T1000 (cell line): ENCODE measurements around the gene COPG2.
"Not testable (repeated sequence)": the region's sequence is repeated elsewhere in the genome, so short reads cannot be mapped to it uniquely, and the experiment has no call there.

Experiments used
- DNase-seq: peaks from one replicate; lab custom pipeline; 2025; ENCODE audit warnings: mixed read lengths; lab: John Stamatoyannopoulos, UW

The COPG2 gene

GRCh38 chr7:130650611-130651120, 17.9 kb downstream of the COPG2 start:
- no peak for DNase-seq

GRCh38 chr7:130649004-130649790, 19.4 kb downstream of the COPG2 start:
- DNase-seq = no peak

GRCh38 chr7:130648580-130648979, 20.0 kb downstream of the COPG2 start:
- no peak for DNase-seq

- DNase-seq = no peak
Observed at GRCh38 chr7:130642383-130642782, 26.2 kb downstream of the COPG2 start.

GRCh38 chr7:130641497-130641896, 27.1 kb downstream of the COPG2 start:
- DNase-seq = no peak

GRCh38 chr7:130641040-130641439, 27.5 kb downstream of the COPG2 start:
- DNase-seq = no peak

- no peak for DNase-seq
Observed at GRCh38 chr7:130639388-130639787, 29.2 kb downstream of the COPG2 start.

GRCh38 chr7:130632111-130632510, 36.4 kb downstream of the COPG2 start:
- no peak for DNase-seq

GRCh38 chr7:130628901-130629300, 39.6 kb downstream of the COPG2 start:
- DNase-seq = no peak

- no peak for DNase-seq
Observed at GRCh38 chr7:130627775-130628174, 40.8 kb downstream of the COPG2 start.

- no peak for DNase-seq
Observed at GRCh38 chr7:130622866-130623265, 45.7 kb downstream of the COPG2 start.

- DNase-seq = no peak
Observed at GRCh38 chr7:130615583-130615982, 53.0 kb downstream of the COPG2 start.

- DNase-seq = no peak
Observed at GRCh38 chr7:130614449-130614848, 54.1 kb downstream of the COPG2 start.

GRCh38 chr7:130611218-130611617, 57.3 kb downstream of the COPG2 start:
- no peak for DNase-seq

- DNase-seq = not testable (repeated sequence)
Observed at GRCh38 chr7:130607066-130607465, 61.5 kb downstream of the COPG2 start.

- no peak for DNase-seq
Observed at GRCh38 chr7:130606161-130606560, 62.4 kb downstream of the COPG2 start.

GRCh38 chr7:130598056-130598455, 70.5 kb downstream of the COPG2 start:
- no peak for DNase-seq

- no peak for DNase-seq
Observed at GRCh38 chr7:130595986-130596385, 72.6 kb downstream of the COPG2 start.

- no peak for DNase-seq
Observed at GRCh38 chr7:130593033-130593432, 75.5 kb downstream of the COPG2 start.

- not testable (repeated sequence) for DNase-seq
Observed at GRCh38 chr7:130591464-130591863, 77.1 kb downstream of the COPG2 start.

GRCh38 chr7:130585932-130586331, 82.6 kb downstream of the COPG2 start:
- not testable (repeated sequence) for DNase-seq

- DNase-seq = not testable (repeated sequence)
Observed at GRCh38 chr7:130575110-130575509, 93.4 kb downstream of the COPG2 start.

GRCh38 chr7:130570144-130570543, 98.4 kb downstream of the COPG2 start:
- not testable (repeated sequence) for DNase-seq

- DNase-seq = no peak
Observed at GRCh38 chr7:130566898-130567280, 101.7 kb downstream of the COPG2 start.
